Esophagus squamous epithelium (tissue), 4 donors: ENCODE data around the gene DNAJB8.

ENCODE experiments used
- CTCF ChIP-seq, 6 experiments: fragments of 450-650 bp in 4 of 6; fragments of 200-600 bp in 2 of 6; sonication (generic) in 2 of 6; IDR thresholded peaks; one replicate each; pipeline ENCODE4 v1.5.1; 2016 to 2019; ENCODE audit warnings: antibody characterized with exemption in 6 of 6, mild to moderate bottlenecking in 4 of 6, moderate library complexity in 4 of 6
- POLR2A ChIP-seq, 4 donors: fragments of 450-650 bp; IDR thresholded peaks; one replicate each; pipeline ENCODE4 v1.6.1; 2017; ENCODE audit warnings: antibody characterized with exemption in 4 of 4, mild to moderate bottlenecking in 4 of 4, moderate library complexity in 3 of 4

- TF ChIP-seq CTCF (IDR thresholded peaks at IDR 0.05) (no peak), POLR2A (IDR thresholded peaks at IDR 0.05) (peak in 1 of 4 donors; percentile 56)
Measured at GRCh38 chr3:128492671-128493569, 26.2 kb upstream of the DNAJB8 start, which contains the start of gene GATA2.
